Esophagus muscularis mucosa (tissue), 3 donors: ENCODE measurements around the gene FBLN1.

Experiments used
- POLR2AphosphoS5 ChIP-seq, 2 donors: sonication (generic); formaldehyde crosslinking; IDR thresholded peaks; one replicate each; pipeline ENCODE4 v1.6.1; 2017; ENCODE audit warnings: antibody characterized with exemption in 2 of 2
- TF ChIP-seq, protein P1 (sequence below), 3 experiments: fragments of 200-600 bp in 2 of 3; fragments of 450-650 bp in 1 of 3; sonication (generic) in 2 of 3; IDR thresholded peaks; one replicate each; pipeline ENCODE4 v1.5.1; 2017 to 2019; ENCODE audit warnings: antibody characterized with exemption in 3 of 3, mild to moderate bottlenecking in 2 of 3, moderate library complexity in 1 of 3

DNA sequence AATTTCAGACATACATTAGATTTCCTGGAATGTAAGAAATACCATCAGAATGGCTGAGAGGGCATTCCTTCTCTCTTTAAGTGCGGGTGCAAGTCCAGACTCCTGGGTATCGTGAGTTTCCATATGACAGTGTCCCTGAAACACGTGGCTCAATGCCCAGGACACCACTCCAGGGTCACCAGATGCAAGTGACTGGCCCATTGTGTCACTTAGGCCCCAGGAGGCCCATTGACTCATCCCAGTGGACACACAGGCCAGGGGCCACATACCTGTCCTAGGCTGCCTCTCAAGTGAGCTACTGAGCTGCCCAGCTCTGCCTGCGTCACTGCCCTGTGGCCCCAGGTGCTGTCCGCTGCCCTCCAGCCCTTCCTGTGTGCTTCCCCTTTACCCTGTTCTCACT, 18.5 kb downstream of the FBLN1 start:
- TF ChIP-seq, protein P1, sequence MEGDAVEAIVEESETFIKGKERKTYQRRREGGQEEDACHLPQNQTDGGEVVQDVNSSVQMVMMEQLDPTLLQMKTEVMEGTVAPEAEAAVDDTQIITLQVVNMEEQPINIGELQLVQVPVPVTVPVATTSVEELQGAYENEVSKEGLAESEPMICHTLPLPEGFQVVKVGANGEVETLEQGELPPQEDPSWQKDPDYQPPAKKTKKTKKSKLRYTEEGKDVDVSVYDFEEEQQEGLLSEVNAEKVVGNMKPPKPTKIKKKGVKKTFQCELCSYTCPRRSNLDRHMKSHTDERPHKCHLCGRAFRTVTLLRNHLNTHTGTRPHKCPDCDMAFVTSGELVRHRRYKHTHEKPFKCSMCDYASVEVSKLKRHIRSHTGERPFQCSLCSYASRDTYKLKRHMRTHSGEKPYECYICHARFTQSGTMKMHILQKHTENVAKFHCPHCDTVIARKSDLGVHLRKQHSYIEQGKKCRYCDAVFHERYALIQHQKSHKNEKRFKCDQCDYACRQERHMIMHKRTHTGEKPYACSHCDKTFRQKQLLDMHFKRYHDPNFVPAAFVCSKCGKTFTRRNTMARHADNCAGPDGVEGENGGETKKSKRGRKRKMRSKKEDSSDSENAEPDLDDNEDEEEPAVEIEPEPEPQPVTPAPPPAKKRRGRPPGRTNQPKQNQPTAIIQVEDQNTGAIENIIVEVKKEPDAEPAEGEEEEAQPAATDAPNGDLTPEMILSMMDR (IDR thresholded peaks at IDR 0.05), result no peak
- no peak for TF ChIP-seq POLR2AphosphoS5 (IDR thresholded peaks at IDR 0.05)
